GM12875 (cell line): ENCODE results near the gene SUSD2.

Experiments
- H3K4me3 ChIP-seq: one replicate; pipeline ENCODE4 v1.5.1; 2011; ENCODE audit warnings: low read depth, low read length, control low read depth
- TF ChIP-seq, protein P1 (sequence below): IDR thresholded peaks from 2 replicates; pipeline ENCODE4 v1.5.1; 2011; ENCODE audit warnings: low read depth, mild to moderate bottlenecking, control low read depth, inconsistent platforms, low read length, moderate library complexity, borderline replicate concordance; ENCODE audit not compliant: insufficient read depth

Gene SUSD2

DNA sequence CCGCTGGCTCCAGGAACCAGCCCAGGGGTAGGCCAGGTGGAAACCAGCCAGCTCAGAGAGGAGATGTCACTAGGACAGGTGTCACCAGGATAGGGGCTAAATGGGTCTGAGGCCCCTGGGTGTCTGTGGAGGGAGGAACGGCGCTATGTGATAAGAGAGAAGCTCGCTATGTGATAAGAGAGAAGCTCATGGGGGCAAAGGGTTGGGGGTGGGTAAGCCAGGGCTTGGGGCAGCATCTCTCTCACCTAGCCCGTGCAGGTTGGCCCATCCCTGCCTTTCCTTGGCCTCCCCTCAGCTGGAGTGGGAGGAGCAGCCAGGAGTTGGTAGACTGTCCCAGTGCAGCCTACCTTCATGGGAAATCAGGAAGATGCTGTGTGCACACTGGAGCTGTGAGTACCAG, 26.5 kb upstream of the SUSD2 start:
- H3K4me3 ChIP-seq, result no peak overlapping the region
- TF ChIP-seq, protein P1, sequence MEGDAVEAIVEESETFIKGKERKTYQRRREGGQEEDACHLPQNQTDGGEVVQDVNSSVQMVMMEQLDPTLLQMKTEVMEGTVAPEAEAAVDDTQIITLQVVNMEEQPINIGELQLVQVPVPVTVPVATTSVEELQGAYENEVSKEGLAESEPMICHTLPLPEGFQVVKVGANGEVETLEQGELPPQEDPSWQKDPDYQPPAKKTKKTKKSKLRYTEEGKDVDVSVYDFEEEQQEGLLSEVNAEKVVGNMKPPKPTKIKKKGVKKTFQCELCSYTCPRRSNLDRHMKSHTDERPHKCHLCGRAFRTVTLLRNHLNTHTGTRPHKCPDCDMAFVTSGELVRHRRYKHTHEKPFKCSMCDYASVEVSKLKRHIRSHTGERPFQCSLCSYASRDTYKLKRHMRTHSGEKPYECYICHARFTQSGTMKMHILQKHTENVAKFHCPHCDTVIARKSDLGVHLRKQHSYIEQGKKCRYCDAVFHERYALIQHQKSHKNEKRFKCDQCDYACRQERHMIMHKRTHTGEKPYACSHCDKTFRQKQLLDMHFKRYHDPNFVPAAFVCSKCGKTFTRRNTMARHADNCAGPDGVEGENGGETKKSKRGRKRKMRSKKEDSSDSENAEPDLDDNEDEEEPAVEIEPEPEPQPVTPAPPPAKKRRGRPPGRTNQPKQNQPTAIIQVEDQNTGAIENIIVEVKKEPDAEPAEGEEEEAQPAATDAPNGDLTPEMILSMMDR, result no peak

DNA sequence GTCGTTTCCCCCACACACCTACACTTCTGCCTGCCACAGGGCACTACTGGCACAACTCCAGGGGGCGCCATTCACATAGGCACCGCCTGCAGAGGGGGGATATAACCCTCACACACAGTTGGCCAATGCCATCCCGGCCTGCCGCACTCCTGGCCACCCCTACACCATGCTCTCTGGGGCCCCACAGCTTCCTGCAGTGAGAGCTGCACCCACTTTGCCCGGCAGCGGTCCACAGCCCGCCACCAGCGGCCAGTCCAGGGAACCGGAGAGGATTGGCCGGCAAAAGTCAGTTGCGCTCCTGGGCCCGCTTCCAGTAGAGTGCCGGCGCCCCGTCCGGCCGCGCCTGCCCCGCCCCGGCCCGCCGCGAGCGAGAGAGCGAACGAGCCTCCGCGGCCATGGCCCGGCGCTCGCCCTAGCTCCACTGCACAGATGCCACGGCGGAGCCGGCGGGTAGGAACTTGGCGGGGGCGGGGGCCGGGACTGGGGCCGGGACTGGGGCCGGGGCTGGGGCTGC, 25.6 kb upstream of the SUSD2 start:
- TF ChIP-seq, protein P1, result peak; percentile 52; the same call in 1 of the 2 replicates
- peak overlapping the region; percentile 82 for H3K4me3 ChIP-seq

DNA sequence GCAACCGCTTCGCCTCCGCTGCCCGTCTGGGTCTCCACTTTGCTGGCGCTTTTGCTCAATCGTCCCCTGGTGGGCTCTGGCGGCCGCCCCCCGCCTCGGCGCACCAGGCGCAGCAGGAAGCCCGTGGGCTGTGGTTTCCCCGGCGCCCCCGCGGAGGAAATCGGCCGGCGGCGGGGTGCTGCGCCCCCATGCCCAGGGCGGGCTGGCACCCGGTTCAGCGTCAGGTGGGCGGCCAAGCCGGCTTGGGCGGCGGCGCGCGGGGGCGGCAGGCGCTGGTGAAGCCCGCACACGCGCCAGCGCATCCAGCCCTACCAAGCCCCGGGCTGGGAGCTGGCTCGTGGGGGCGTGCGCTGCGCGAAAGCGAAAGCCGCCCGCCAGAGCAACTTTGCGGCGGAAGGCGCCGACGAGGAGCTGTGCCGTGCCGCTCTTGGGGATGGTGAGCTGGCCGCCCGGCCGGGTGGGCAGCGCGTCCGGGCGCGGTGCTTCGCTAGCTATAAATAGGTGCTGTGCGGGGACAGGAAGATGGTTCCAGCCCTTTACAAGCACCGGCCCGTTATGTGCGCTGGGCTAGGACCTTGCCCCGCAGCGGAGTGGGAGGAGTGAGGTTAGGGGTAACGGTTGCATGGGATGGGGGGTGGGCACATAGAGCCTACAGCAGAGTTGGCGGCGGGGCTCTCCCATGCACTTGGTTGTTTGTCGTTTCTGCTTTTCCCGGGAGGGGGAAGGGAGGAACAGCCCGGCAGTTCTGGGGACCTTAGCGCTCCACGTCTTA, 25.0 kb upstream of the SUSD2 start:
- H3K4me3 ChIP-seq, result peak overlapping the region; percentile 82

DNA sequence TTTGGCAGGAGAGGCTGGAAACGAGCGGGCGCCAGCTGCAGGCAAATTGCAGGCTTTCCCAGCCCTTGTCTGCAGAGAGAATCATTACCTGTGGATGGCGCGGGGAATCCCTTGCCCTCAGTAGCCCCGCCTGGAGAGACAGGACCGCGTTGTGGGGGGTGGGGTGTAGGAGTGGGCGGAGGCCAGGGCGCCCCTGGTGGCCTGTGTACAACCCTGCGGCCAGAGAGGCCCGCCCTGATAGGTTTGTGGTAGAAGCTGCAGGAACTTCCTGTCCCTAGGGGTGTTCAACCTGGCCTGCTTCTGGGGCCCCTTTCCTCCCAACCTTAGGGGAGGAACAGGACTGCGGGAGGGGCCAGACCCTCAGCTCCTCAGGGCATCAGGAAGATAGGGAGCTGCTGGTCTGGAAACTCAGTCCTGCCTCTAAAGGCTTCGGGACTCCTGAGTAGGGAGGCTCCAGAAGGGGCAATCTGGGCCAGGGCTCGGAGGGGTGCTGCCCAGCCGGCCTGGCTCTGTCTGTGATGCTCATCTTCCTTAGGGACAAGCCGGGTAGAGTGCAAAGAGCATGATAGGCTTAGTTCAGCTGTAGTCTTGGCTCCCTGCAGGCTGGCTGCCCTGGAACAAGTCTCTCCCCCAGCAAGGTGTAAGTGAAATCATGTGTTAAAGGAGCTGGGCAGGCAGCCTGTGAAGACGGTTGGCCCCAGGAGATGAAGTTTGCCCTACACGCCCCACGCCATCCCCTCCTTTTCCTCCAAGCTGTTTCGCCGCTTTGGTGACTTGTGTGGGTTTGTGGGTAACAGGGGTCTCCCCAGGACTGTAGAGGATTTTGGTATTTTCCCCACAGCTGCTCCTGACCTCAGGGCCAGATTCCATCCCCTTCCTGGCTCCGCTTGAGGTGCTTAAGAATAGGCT, 24.1 kb upstream of the SUSD2 start:
- TF ChIP-seq, protein P1, result peak; percentile 97
- H3K4me3 ChIP-seq, result peak overlapping the region; percentile 82

More for the DNA sequence above, 25.0 kb upstream of the SUSD2 start:
- TF ChIP-seq, protein P1, result no peak

DNA sequence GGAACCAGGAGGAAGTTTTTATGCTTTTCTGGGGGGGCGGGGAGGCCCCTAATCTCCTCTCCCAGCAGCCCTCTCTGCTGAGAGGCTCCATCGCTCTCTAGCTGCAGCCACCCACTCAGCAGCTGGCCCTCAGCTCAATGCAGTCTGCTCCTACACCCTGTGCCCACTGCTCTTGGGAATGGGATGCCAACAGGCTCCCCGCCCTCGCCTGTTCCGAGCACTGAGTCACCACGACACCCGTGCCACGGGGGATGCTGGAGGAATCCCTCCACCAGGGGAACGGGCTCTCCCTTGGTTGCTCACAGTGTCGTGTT, 23.5 kb upstream of the SUSD2 start:
- H3K4me3 ChIP-seq, result peak overlapping the region; percentile 82
- TF ChIP-seq, protein P1, result 0 out of 2 replicates have a peak, but pooled peaks have one; percentile 1

DNA sequence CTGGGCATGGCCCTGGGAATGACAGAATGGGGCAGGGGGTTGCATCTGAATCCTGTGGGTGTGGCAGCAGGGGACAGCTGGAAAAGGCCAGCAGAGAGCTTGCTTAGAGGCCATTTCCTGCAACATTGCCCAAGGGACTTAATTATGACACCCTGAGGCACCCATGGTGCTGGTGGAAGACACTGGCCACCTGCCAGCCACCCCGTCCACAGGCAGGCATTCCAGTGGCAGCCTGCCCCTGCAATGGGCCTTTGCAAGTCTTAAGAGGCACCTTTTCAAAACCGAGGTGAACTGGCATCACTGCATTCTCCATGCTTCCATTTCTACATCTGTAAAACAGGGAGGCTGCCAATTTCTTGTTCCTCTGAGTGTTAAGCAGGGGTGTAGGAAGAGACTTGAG, 21.6 kb upstream of the SUSD2 start:
- no peak overlapping the region for H3K4me3 ChIP-seq
- TF ChIP-seq, protein P1, result no peak

DNA sequence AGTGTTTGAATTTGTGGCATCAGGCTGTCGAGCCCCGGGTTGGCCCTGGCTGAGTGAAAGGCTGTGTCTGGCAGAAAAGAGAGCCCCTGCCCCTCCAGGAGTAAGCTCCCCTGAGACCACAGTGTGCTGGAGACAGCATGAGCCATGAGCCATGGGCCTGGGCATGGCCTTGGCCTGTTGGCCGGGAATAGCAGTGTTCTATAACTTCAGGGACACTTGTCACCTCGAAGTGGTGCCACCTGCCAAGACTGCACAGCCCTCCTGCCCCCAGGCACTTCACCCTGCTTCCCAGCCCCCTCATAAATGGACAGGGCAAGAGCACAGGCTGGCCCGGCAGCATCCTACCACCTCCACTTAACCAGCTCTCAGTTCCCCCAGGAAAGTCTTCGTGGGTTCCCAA, 20.7 kb upstream of the SUSD2 start:
- TF ChIP-seq, protein P1, result no peak
- no peak overlapping the region for H3K4me3 ChIP-seq
